Heart left ventricle (tissue), 16 donors: Measurements from ENCODE around the gene SLC35E3. TPM values are rescaled to one million over a fixed set of nuclear protein-coding genes. Genes with fewer than 3 reads are reported as not detected.

Source experiments
- ATAC-seq, 4 donors: fragments of 200-7000 bp; cut with Tn5 transposase; one replicate each; pipeline ENCODE4 v1.9.1; 2020 to 2022; ENCODE audit warnings: moderate library complexity in 4 of 4, mild to moderate bottlenecking in 3 of 4, moderate number of reproducible peaks in 1 of 4
- DNase-seq, 5 donors: peaks; one replicate each; pipeline ENCODE4 v3.0.0-alpha.2; 2020
- H3K27ac ChIP-seq, 12 donors: fragments of 200-600 bp; sonication (generic) in 4 of 12; one replicate each; pipeline versions ENCODE4 v1.5.0 to v1.8.0; 2016 to 2022; ENCODE audit warnings: mild to moderate bottlenecking in 2 of 12
- H3K27me3 ChIP-seq, 9 donors: fragments of 200-600 bp; sonication (generic) in 2 of 9; one replicate each; pipeline versions ENCODE4 v1.5.1 to v1.8.0; 2016 to 2022; ENCODE audit warnings: mild to moderate bottlenecking in 3 of 9
- H3K36me3 ChIP-seq, 9 donors: fragments of 200-600 bp; sonication (generic) in 2 of 9; one replicate each; pipeline versions ENCODE4 v1.5.0 to v1.8.0; 2018 to 2022; ENCODE audit warnings: mild to moderate bottlenecking in 2 of 9
- H3K4me1 ChIP-seq, 12 donors: fragments of 200-600 bp; sonication (generic) in 4 of 12; one replicate each; pipeline versions ENCODE4 v1.5.0 to v1.8.0; 2016 to 2022; ENCODE audit warnings: mild to moderate bottlenecking in 3 of 12
- H3K4me3 ChIP-seq, 12 donors: fragments of 200-600 bp; sonication (generic) in 4 of 12; one replicate each; pipeline versions ENCODE4 v1.5.0 to v1.8.0; 2017 to 2022; ENCODE audit warnings: mild to moderate bottlenecking in 9 of 12, moderate library complexity in 4 of 12
- H3K9me3 ChIP-seq, 12 donors: fragments of 200-600 bp; sonication (generic) in 4 of 12; one replicate each; pipeline versions ENCODE4 v1.5.0 to v1.8.0; 2016 to 2022; ENCODE audit warnings: mild to moderate bottlenecking in 1 of 12
- CTCF ChIP-seq, 12 donors: fragments of 200-600 bp; sonication (generic) in 4 of 12; IDR thresholded peaks; one replicate each; pipeline versions ENCODE4 v1.5.0 to v1.8.0; 2018 to 2022; ENCODE audit warnings: antibody characterized with exemption in 12 of 12, mild to moderate bottlenecking in 5 of 12
- POLR2A ChIP-seq, 2 donors: fragments of 450-650 bp; IDR thresholded peaks; one replicate each; pipeline ENCODE4 v1.6.1; 2017; ENCODE audit warnings: antibody characterized with exemption in 2 of 2, mild to moderate bottlenecking in 2 of 2, moderate library complexity in 2 of 2
- WGBS, 4 donors: extraction: QIAGEN DNeasy Blood & Tissue Kit in 2 of 4; methylation state at CpG; one replicate each; pipeline versions ENCODE4 v1.1.5 to v1.1.7; 2013 to 2018; 5-methylcytosine and 5-hydroxymethylcytosine counted together
- intact Hi-C, 10 donors: fragments of 100-400 bp; cut with DNase I; formaldehyde crosslinking; loops; one replicate each; pipeline versions ENCODE4 v1.11.1 to v1.14.2; 2022
- polyA plus RNA-seq, 2 donors: library from polyadenylated mRNA; stranded (reverse); fragments of 200-250 nt; gene quantifications; one replicate each; pipeline ENCODE4 v1.2.3, GENCODE V29; 2013
- total RNA-seq, 9 donors: library from RNA; depleted of rRNA in 2 of 9; stranded (reverse); fragments of >200 nt in 2 of 9; fragmentation: NEBNext Ultra II Directional in 3 of 9; extraction: Animal tissue kit (Norgen Biotek cat#: 25700) in 3 of 9; gene quantifications; one replicate each; pipeline versions ENCODE4 v1.1.0 to v1.2.4, GENCODE V29; 2016 to 2023
- donor health status: ischemic (EF 13 %, LVEDD 7.1; RV severe dilation, severe dysfunction).
- donor health status: healthy with polysubstance abuse.
- donor health status: DM: no; HTN: yes; CAD: no.
- donor health status: DM: no; HTN: no; CAD: no.
- donor health status: ischemic (EF 25% LVEDD 6.9; RV normal size, moderate dysfunction).
- donor health status: ischemic (EF 25% LVEDD 5.7; RV mildly dilated, moderate dysfunction).
- donor health status: healthy.
- donor health status: DM: yes; HTN: yes; CAD: no.
- donor health status: ischemic (EF 35%, LVEDD 5.7; RV mildly dilated, moderate dysfunction).
- donor health status: nonischemic (EF 11% LVEDD 7.7; RV severe dilation, severe dysfunction).
- donor health status: DM: yes; HTN: yes; CAD: no.
- donor health status: PGD.
- donor health status: ischemic (EF 29% LVEDD 5.4; RV normal size, mild dysfunction).
- donor health status: nonischemic (EF 23%, LVEDD 6.1; RV moderate dilation, normal function).

The SLC35E3 gene
- total and polyA plus RNA-seq, 11 donors = 2.6 to 8.6 (median 5.4) TPM

- Histone ChIP-seq H3K27ac (no peak overlapping the region), H3K27me3 (no peaks in the 10 kb centered on the region), H3K4me1 (peaks cover 0 to 8% (median 0%) of the 10 kb centered on the region in 12 donors), H3K36me3 (no peaks in the 10 kb centered on the region), H3K4me3 (no peak overlapping the region), H3K9me3 (no peaks in the 10 kb centered on the region)
- intact Hi-C loops = no loop called here
- 72 to 84% (median 77%) methylated on average over 2 of the region's 2 CpGs for WGBS, 4 donors
- ATAC-seq (no peak), DNase-seq (no peak)
- TF ChIP-seq CTCF (IDR thresholded peaks at IDR 0.05) (no peak), POLR2A (IDR thresholded peaks at IDR 0.05) (no peak)
Observed at GRCh38 chr12:68792952-68793351, 47.0 kb downstream of the SLC35E3 start.

- TF ChIP-seq POLR2A (IDR thresholded peaks at IDR 0.05) = no peak
- no peak for TF ChIP-seq CTCF (IDR thresholded peaks at IDR 0.05)
- DNase-seq (no peak), ATAC-seq (no peak)
- Histone ChIP-seq H3K27me3 (no peaks in the 10 kb centered on the region), H3K9me3 (no peaks in the 10 kb centered on the region), H3K4me1 (peaks cover 0 to 3% (median 0%) of the 10 kb centered on the region in 12 donors), H3K36me3 (no peaks in the 10 kb centered on the region), H3K27ac (no peak overlapping the region), H3K4me3 (no peak overlapping the region)
- 82 to 92% (median 88%) methylated on average over 4 of the region's 4 CpGs for WGBS, 4 donors
- intact Hi-C loops = no loop called here
Observed at GRCh38 chr12:68793436-68793835, 47.5 kb downstream of the SLC35E3 start.

GRCh38 chr12:68793975-68794652, 48.1 kb downstream of the SLC35E3 start:
- Histone ChIP-seq H3K27ac (no peak overlapping the region), H3K27me3 (no peaks in the 10 kb centered on the region), H3K36me3 (no peaks in the 10 kb centered on the region), H3K4me1 (no peaks in the 10 kb centered on the region), H3K9me3 (no peaks in the 10 kb centered on the region), H3K4me3 (no peak overlapping the region)
- TF ChIP-seq CTCF (IDR thresholded peaks at IDR 0.05) (no peak), POLR2A (IDR thresholded peaks at IDR 0.05) (no peak)
- DNase-seq (no peak), ATAC-seq (no peak)
- WGBS, 4 donors = 91 to 96% (median 93%) methylated on average over 4 of the region's 4 CpGs
- intact Hi-C loops = no loop called here

GRCh38 chr12:68794653-68795251, 48.8 kb downstream of the SLC35E3 start:
- no peak overlapping the region for H3K27ac ChIP-seq
- intact Hi-C loops = no loop called here
- H3K4me1 ChIP-seq = no peaks in the 10 kb centered on the region
- no peaks in the 10 kb centered on the region for H3K27me3 ChIP-seq
- TF ChIP-seq POLR2A (IDR thresholded peaks at IDR 0.05) (no peak), CTCF (IDR thresholded peaks at IDR 0.05) (no peak)
- H3K9me3 ChIP-seq = no peaks in the 10 kb centered on the region
- no peak overlapping the region for H3K4me3 ChIP-seq
- WGBS, 4 donors = 94 to 98% (median 95%) methylated on average over 3 of the region's 3 CpGs
- DNase-seq (no peak), ATAC-seq (no peak)
- no peaks in the 10 kb centered on the region for H3K36me3 ChIP-seq
